GM20000 (cell line): Measurements from ENCODE around the gene POU3F3.

Source experiments
- DNase-seq: peaks from one replicate; pipeline ENCODE4 v3.0.0; 2012; ENCODE audit warnings: low spot score
- CTCF ChIP-seq: IDR thresholded peaks from 2 replicates; pipeline ENCODE4 v1.5.1; 2012; ENCODE audit warnings: mild to moderate bottlenecking, control low read depth; ENCODE audit errors: extremely low read depth, missing control alignments

Gene POU3F3

DNA sequence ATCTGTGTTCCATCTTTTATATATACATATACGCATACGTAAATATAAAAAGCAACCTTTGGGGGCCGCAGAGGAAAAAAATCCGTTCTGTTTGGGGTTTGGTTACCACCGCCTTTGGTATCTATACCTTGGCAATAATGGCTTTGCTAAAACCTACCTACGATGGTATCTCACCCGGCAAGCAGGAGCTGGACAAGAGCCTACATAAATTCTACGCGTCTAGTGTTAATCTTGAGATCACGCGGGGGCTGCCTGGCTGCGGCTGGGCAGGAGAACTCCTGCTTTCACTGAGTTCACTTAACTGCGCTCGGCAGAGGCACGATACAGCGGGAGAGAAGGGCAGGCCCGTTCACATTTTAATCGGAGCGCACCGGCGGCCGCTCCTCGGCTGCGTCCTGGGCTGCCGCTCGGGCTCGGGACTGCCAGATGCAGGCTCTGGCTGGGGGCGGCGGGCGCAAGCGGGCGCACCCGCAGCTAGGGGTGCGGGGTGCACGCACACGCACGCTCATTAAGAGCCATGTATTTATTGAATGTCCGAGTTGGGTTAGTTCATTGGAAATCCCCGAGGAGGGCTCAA, 1.7 kb upstream of the POU3F3 start:
- TF ChIP-seq CTCF, result no peak
- DNase-seq, result no peak

- no peak for DNase-seq
- no peak for TF ChIP-seq CTCF
Measured at GRCh38 chr2:104854498-104855220, 744 bp downstream of the POU3F3 start.

- TF ChIP-seq CTCF, result no peak
- DNase-seq, result no peak
Measured at GRCh38 chr2:104855221-104856085, 1.5 kb downstream of the POU3F3 start.

- TF ChIP-seq CTCF, result no peak
- no peak for DNase-seq
Measured at GRCh38 chr2:104856086-104856972, 2.4 kb downstream of the POU3F3 start.

DNA sequence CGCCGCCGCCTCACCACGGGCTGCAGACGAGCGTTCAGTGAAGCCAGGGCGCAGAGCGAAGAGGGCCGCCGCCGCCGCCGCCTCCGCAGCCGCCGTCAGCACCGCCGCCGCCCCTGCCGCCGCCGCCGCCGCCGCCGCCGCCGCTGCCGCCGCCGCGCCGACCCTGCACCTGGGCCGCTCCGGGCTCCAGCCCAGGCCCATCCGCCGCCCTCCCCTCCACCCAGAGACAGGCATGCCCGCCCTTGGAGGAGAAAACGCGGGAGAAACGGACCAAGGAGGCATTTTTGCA, 3.0 kb downstream of the POU3F3 start:
- TF ChIP-seq CTCF, result no peak

GRCh38 chr2:104857262-104858005, 3.5 kb downstream of the POU3F3 start:
- no peak for TF ChIP-seq CTCF
- peak; percentile 39 for DNase-seq

More for the DNA sequence above, 3.0 kb downstream of the POU3F3 start:
- DNase-seq, result no peak
